CD4-positive, CD25-positive, alpha-beta regulatory T cell (primary cell): ENCODE data around the gene VTI1A. TPM values are rescaled to one million over a fixed set of nuclear protein-coding genes. Genes with fewer than 3 reads are reported as not detected.

Experiments
- ATAC-seq, 2 donors: fragments of 150-1000 bp; cut with Tn5 transposase; one replicate each; pipeline ENCODE4 v1.10.0; 2021; ENCODE audit warnings: low read depth in 2 of 2, moderate number of reproducible peaks in 2 of 2, moderate library complexity in 1 of 2
- DNase-seq, 3 donors: peaks; one replicate each; pipeline versions ENCODE4 v3.0.0 to v3.0.0-alpha.2; 2012 to 2022; ENCODE audit warnings: mixed read lengths in 1 of 3
- H3K27ac ChIP-seq: one replicate; pipeline ENCODE4 v1.7.0; 2013; ENCODE audit warnings: mild to moderate bottlenecking, low read length; ENCODE audit not compliant: insufficient read depth, poor library complexity, severe bottlenecking
- H3K27me3 ChIP-seq: one replicate; pipeline ENCODE4 v1.7.0; 2013; ENCODE audit warnings: low read length; ENCODE audit not compliant: control insufficient read depth, insufficient read depth
- H3K36me3 ChIP-seq: one replicate; pipeline ENCODE4 v1.7.0; 2013; ENCODE audit warnings: mild to moderate bottlenecking, low read length, moderate library complexity; ENCODE audit not compliant: control insufficient read depth, insufficient read depth
- H3K4me1 ChIP-seq: 2 replicates; pipeline ENCODE4 v1.7.0; 2013; ENCODE audit warnings: mild to moderate bottlenecking, low read length; ENCODE audit not compliant: insufficient read depth, control insufficient read depth, poor library complexity, severe bottlenecking
- H3K4me3 ChIP-seq: one replicate; pipeline ENCODE4 v1.7.0; 2013; ENCODE audit warnings: low read depth, mild to moderate bottlenecking, low read length, moderate library complexity
- H3K9me3 ChIP-seq, 2 experiments: 1 replicate in 1 of 2; 2 replicates in 1 of 2; pipeline ENCODE4 v1.7.0; 2013; ENCODE audit warnings: low read length in 2 of 2, mild to moderate bottlenecking in 1 of 2, moderate library complexity in 1 of 2; ENCODE audit not compliant: control insufficient read depth in 2 of 2
- H3K27ac Mint-ChIP-seq, 3 donors: one replicate each; pipeline ENCODE4 v1.8.0; 2020 to 2022; ENCODE audit warnings: mild to moderate bottlenecking in 3 of 3, mixed read lengths in 3 of 3, moderate library complexity in 2 of 3
- H3K27me3 Mint-ChIP-seq: one replicate; pipeline ENCODE4 v1.8.0; 2022; ENCODE audit warnings: mild to moderate bottlenecking, mixed read lengths
- H3K36me3 Mint-ChIP-seq: one replicate; pipeline ENCODE4 v1.8.0; 2020; ENCODE audit warnings: mixed read lengths
- H3K4me1 Mint-ChIP-seq, 4 donors: one replicate each; pipeline ENCODE4 v1.8.0; 2020 to 2022; ENCODE audit warnings: mixed read lengths in 4 of 4, mild to moderate bottlenecking in 1 of 4
- H3K4me3 Mint-ChIP-seq, 4 donors: one replicate each; pipeline ENCODE4 v1.8.0; 2020 to 2022; ENCODE audit warnings: mild to moderate bottlenecking in 4 of 4, mixed read lengths in 4 of 4, moderate library complexity in 3 of 4
- H3K9me3 Mint-ChIP-seq, 7 donors: one replicate each; pipeline ENCODE4 v1.8.0; 2020 to 2022; ENCODE audit warnings: mixed read lengths in 7 of 7, mild to moderate bottlenecking in 3 of 7, moderate library complexity in 2 of 7
- polyA plus RNA-seq, 4 donors: library from polyadenylated mRNA; unstranded; fragments of 300-500 nt; fragmentation: Illumina TruSeq; gene quantifications; one replicate each; pipeline ENCODE4 v1.2.3, GENCODE V29; 2021
- total RNA-seq: library from RNA; stranded (reverse); gene quantifications from one replicate; pipeline ENCODE4 v1.2.3, GENCODE V29; 2022

Gene VTI1A
- total and polyA plus RNA-seq, 5 donors from 2014 or later: 25.5 to 77.7 (median 35.1) TPM

DNA sequence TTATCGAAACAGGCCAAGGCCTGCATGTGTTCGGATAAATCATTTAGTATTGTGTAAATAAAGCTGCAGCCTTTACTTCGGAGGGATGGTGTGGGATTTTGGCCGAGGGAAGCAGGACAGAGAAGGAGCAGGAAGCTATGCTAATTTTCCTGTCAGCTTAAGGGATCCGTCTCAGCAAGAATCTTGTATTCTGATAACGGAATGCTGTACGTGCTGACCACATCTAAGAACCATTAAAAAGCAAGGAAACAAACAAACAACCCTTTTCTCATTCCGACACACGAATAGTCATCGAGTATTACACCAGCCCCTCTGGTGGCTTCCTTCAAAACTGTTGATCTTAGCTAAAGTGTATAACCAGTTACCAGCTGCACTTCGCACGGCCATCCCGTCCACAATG, 369.9 kb downstream of the VTI1A start:
- Mint-ChIP-seq H3K27ac (peak overlapping the region in 1 of 3 donors; percentile 11), H3K9me3 (peaks cover 0 to 1% (median 0%) of the 10 kb centered on the region in 7 donors), H3K4me3 (no peak overlapping the region), H3K27me3 (no peaks in the 10 kb centered on the region), H3K36me3 (peaks cover 66% of the 10 kb centered on the region), H3K4me1 (peaks cover 0 to 6% (median 5%) of the 10 kb centered on the region in 4 donors)
- Histone ChIP-seq H3K4me1 (no peaks in the 10 kb centered on the region), H3K27ac (no peak overlapping the region), H3K27me3 (no peaks in the 10 kb centered on the region), H3K9me3 (no peaks in the 10 kb centered on the region), H3K4me3 (no peak overlapping the region), H3K36me3 (peaks cover 8% of the 10 kb centered on the region)
- DNase-seq (no peak), ATAC-seq (no peak)

- H3K36me3 ChIP-seq: peaks cover 8% of the 10 kb centered on the region
- no peaks in the 10 kb centered on the region for H3K4me1 ChIP-seq
- no peak overlapping the region for H3K27ac ChIP-seq
- H3K4me1 Mint-ChIP-seq: peaks cover 0 to 9% (median 5%) of the 10 kb centered on the region in 4 donors
- no peak overlapping the region for H3K4me3 ChIP-seq
- H3K27me3 Mint-ChIP-seq: no peaks in the 10 kb centered on the region
- H3K36me3 Mint-ChIP-seq: peaks cover 67% of the 10 kb centered on the region
- DNase-seq (no peak), ATAC-seq (no peak)
- H3K9me3 Mint-ChIP-seq: peaks cover 0 to 1% (median 0%) of the 10 kb centered on the region in 7 donors
- H3K27ac Mint-ChIP-seq: no peak overlapping the region
- no peaks in the 10 kb centered on the region for H3K9me3 ChIP-seq
- H3K27me3 ChIP-seq: no peaks in the 10 kb centered on the region
- no peak overlapping the region for H3K4me3 Mint-ChIP-seq
Observed at GRCh38 chr10:112817981-112818777, 371.2 kb downstream of the VTI1A start.

DNA sequence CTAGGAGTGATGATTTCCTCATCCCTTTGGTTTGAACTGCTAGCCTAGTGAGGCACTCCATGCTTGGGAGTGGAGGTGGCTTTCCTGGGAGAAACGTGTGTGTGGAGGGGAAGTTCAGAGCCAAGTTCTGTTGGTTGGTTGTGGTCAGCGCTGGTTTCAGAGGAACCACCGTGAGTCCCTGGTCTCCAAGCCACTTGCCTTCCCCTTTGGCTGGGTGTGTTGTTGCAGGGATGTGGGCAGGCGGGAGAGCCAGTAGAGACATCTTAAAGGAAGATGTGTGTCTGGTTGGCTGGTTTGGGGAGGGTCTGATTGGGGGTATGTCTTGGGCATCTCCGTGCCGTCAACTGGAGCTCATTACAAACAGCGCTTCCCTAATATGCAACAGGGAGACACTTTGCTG, 372.2 kb downstream of the VTI1A start:
- peaks cover 0 to 9% (median 5%) of the 10 kb centered on the region in 4 donors for H3K4me1 Mint-ChIP-seq
- peaks cover 0 to 1% (median 0%) of the 10 kb centered on the region in 7 donors for H3K9me3 Mint-ChIP-seq

DNA sequence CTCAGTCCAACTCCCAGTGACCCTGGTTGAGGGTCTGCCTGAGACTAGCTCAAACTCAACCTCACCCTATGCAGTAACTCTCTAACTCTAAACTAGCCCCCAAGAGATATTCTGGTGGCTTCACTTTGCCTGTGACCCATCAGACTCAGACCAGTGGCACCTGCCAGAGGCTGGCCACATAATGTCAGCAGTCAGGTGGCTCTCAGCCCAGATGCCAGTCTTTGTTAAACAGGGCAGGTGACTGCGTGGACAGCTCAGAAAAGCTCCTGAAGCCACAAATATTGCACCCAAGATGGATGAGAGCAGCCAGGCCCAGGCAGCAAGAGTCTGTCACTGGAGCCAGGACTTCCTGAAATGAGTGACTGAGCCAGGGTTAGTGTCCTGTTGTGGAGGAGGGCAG, 373.3 kb downstream of the VTI1A start:
- ATAC-seq (no peak), DNase-seq (no peak)
- H3K36me3 Mint-ChIP-seq: peaks cover 58% of the 10 kb centered on the region
- peaks cover 0 to 9% (median 3%) of the 10 kb centered on the region in 4 donors for H3K4me1 Mint-ChIP-seq
- Histone ChIP-seq H3K4me1 (no peaks in the 10 kb centered on the region), H3K27ac (no peak overlapping the region), H3K36me3 (peaks cover 5% of the 10 kb centered on the region), H3K9me3 (no peaks in the 10 kb centered on the region), H3K4me3 (no peak overlapping the region), H3K27me3 (no peaks in the 10 kb centered on the region)
- no peak overlapping the region for H3K27ac Mint-ChIP-seq
- no peaks in the 10 kb centered on the region for H3K27me3 Mint-ChIP-seq
- peaks cover 0 to 1% (median 0%) of the 10 kb centered on the region in 7 donors for H3K9me3 Mint-ChIP-seq
- H3K4me3 Mint-ChIP-seq: no peak overlapping the region

More for the DNA sequence above, 372.2 kb downstream of the VTI1A start:
- DNase-seq (no peak), ATAC-seq (no peak)
- H3K36me3 Mint-ChIP-seq: peaks cover 67% of the 10 kb centered on the region
- Histone ChIP-seq H3K36me3 (peaks cover 8% of the 10 kb centered on the region), H3K4me1 (no peaks in the 10 kb centered on the region), H3K27me3 (no peaks in the 10 kb centered on the region), H3K9me3 (no peaks in the 10 kb centered on the region), H3K4me3 (no peak overlapping the region), H3K27ac (no peak overlapping the region)
- no peak overlapping the region for H3K4me3 Mint-ChIP-seq
- no peaks in the 10 kb centered on the region for H3K27me3 Mint-ChIP-seq
- H3K27ac Mint-ChIP-seq: no peak overlapping the region

DNA sequence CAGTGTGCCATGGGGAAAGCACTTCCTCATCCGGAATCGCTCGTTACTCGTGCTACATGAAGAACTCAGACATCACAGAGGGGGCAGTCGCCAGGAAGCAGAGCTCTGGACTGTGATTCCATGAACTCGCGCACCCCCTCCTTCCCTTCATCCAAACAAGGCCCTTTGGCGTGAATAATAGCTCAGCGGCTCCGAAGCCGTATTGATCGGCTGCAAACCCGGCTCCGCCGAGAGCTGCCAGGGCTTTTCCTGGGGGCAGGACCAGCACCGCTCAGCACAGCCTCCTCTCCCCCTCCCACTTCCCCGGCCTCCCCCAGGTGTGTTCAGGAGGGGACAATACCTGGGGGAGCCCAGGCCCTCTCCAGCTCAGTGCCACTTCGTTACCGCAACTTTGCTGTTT, 374.0 kb downstream of the VTI1A start:
- DNase-seq (no peak), ATAC-seq (no peak)
- Histone ChIP-seq H3K9me3 (no peaks in the 10 kb centered on the region), H3K27ac (no peak overlapping the region), H3K36me3 (no peaks in the 10 kb centered on the region), H3K27me3 (no peaks in the 10 kb centered on the region), H3K4me1 (no peaks in the 10 kb centered on the region), H3K4me3 (no peak overlapping the region)
- Mint-ChIP-seq H3K4me3 (no peak overlapping the region), H3K9me3 (peaks cover 0 to 1% (median 0%) of the 10 kb centered on the region in 7 donors), H3K36me3 (peaks cover 50% of the 10 kb centered on the region), H3K27ac (no peak overlapping the region), H3K4me1 (peaks cover 0 to 4% (median 0%) of the 10 kb centered on the region in 4 donors), H3K27me3 (no peaks in the 10 kb centered on the region)

DNA sequence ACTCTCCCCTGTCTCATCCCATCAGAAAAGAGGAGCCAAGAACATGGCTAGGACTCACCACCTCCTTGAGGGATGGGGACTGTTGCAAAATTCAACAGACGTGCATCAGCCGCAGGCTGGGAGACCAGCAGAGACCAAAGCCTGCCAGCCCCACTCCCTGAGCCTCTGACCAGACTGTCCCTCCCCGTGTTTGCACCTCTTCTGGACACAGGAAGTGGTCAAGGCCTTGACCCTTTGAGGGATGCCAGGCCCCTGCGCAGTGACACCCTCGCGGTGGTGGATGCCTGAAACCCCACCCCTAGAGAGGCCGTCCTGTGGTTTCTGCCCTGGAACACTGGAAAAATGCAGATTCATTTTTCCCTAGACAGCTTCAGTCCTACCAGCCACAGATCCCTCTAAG, 374.6 kb downstream of the VTI1A start:
- no peak overlapping the region for H3K27ac ChIP-seq
- H3K27me3 Mint-ChIP-seq: no peaks in the 10 kb centered on the region
- no peaks in the 10 kb centered on the region for H3K36me3 ChIP-seq
- ATAC-seq (no peak), DNase-seq (no peak)
- H3K4me1 Mint-ChIP-seq: peaks cover 0 to 4% (median 0%) of the 10 kb centered on the region in 4 donors
- H3K9me3 Mint-ChIP-seq: peaks cover 0 to 1% (median 0%) of the 10 kb centered on the region in 7 donors
- H3K4me3 ChIP-seq: no peak overlapping the region
- no peaks in the 10 kb centered on the region for H3K27me3 ChIP-seq
- peaks cover 44% of the 10 kb centered on the region for H3K36me3 Mint-ChIP-seq
- no peaks in the 10 kb centered on the region for H3K9me3 ChIP-seq
- H3K27ac Mint-ChIP-seq: no peak overlapping the region
- no peak overlapping the region for H3K4me3 Mint-ChIP-seq
- no peaks in the 10 kb centered on the region for H3K4me1 ChIP-seq

DNA sequence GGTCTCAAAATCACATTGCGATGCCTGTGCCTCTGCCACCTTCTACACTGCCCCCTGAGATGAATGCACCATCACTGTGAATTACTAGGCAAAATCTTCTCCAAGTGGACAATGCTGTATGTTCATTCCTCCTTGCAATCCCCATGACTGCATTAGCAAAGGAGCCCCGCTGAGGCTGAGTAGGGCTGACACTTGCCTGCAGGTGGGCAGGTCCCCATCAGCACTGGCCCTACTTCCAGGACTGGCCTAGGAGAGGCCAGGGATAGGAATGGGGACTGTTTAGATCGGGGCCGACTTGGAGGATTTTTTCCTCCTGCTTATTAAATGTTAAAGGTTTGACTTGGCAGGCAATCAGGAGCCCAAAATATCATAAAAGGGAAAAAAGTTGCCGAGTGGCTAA, 376.0 kb downstream of the VTI1A start:
- ATAC-seq (no peak), DNase-seq (no peak)
- Mint-ChIP-seq H3K27me3 (no peaks in the 10 kb centered on the region), H3K36me3 (peaks cover 36% of the 10 kb centered on the region), H3K27ac (no peak overlapping the region), H3K9me3 (peaks cover 0 to 1% (median 0%) of the 10 kb centered on the region in 7 donors), H3K4me1 (peaks cover 0 to 4% (median 0%) of the 10 kb centered on the region in 4 donors), H3K4me3 (no peak overlapping the region)
- no peak overlapping the region for H3K27ac ChIP-seq
- H3K4me1 ChIP-seq: no peaks in the 10 kb centered on the region
- no peaks in the 10 kb centered on the region for H3K27me3 ChIP-seq
- no peaks in the 10 kb centered on the region for H3K36me3 ChIP-seq
- no peak overlapping the region for H3K4me3 ChIP-seq
- H3K9me3 ChIP-seq: no peaks in the 10 kb centered on the region

- no peaks in the 10 kb centered on the region for H3K27me3 ChIP-seq
- no peak overlapping the region for H3K27ac Mint-ChIP-seq
- no peak overlapping the region for H3K4me3 Mint-ChIP-seq
- H3K36me3 ChIP-seq: no peaks in the 10 kb centered on the region
- no peak for DNase-seq
- H3K9me3 ChIP-seq: no peaks in the 10 kb centered on the region
- H3K27ac ChIP-seq: no peak overlapping the region
- H3K27me3 Mint-ChIP-seq: no peaks in the 10 kb centered on the region
- peaks cover 0 to 4% (median 0%) of the 10 kb centered on the region in 4 donors for H3K4me1 Mint-ChIP-seq
- H3K36me3 Mint-ChIP-seq: peaks cover 32% of the 10 kb centered on the region
- ATAC-seq: no peak
- no peak overlapping the region for H3K4me3 ChIP-seq
- H3K4me1 ChIP-seq: no peaks in the 10 kb centered on the region
- peaks cover 0 to 1% (median 0%) of the 10 kb centered on the region in 7 donors for H3K9me3 Mint-ChIP-seq
Observed at GRCh38 chr10:112823604-112824003, 376.6 kb downstream of the VTI1A start.
